HG03280 (cell line): ENCODE measurements around the gene MAPK11.
A peak's percentile ranks its signal among the peaks of the same experiment; 100 is the strongest.

Experiments used
- ATAC-seq: cut with Tn5 transposase; IDR thresholded peaks from one replicate; pipeline ENCODE4 v1.9.1; 2021; ENCODE audit warnings: mild to moderate bottlenecking, moderate library complexity; ENCODE audit not compliant: unreplicated experiment

MAPK11 gene

DNA sequence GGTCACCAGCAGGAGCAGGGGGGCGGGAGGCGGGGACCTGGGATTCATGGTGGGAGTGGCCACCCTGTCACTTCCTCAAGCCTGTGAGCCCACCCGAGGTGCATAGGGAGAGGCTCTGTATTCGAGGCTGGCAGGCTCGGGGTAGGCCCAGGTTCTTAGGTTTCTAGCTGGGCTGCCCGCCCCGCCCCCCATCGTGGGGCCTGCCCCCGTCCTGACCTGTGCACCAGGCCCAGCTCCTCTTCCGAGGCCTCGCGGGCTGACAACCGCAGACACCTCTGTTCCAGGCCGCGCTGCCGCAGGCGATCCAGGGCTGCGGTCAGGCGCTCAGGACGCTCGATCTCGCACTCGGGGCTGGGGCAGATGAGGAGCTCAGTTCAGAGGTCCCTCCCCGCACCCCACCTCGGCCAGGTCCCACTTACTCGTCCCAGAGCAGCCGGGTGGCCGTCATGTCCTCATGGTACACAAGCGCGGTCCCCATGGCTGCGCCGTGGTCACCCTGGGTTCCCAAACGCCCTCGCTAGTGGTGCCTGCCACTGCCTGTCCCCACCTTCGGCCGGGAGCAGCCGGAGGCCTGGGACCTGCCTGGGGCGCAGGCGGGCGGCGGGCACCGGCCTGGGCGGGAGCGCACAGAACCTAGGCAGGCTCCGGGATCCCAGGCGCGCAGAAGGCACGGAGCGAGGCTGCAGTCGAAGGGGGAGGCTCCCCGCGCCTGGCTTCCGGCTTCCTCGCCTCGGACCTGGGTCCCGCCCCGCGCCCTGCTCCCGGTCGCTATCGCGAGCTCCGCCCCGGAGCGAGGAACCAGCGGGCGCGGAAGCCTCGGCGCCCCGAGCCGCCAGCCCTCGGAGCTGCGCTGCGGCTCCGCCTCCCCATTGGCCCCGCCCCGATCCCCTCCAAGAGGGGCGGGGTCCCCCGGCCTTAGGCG lies 19.4 kb downstream of the MAPK11 start, which contains the start of gene HDAC10:
HDAC10 (minus strand) TSS at position 711 of the 922 bp plus-strand sequence; CDS start at position 478, 233 bp downstream.
- ATAC-seq = peak; percentile 58

- ATAC-seq = no peak
Observed at GRCh38 chr22:50250249-50250554, 20.0 kb downstream of the MAPK11 start.

- ATAC-seq = no peak
Observed at GRCh38 chr22:50249341-50250248, 20.6 kb downstream of the MAPK11 start.

DNA sequence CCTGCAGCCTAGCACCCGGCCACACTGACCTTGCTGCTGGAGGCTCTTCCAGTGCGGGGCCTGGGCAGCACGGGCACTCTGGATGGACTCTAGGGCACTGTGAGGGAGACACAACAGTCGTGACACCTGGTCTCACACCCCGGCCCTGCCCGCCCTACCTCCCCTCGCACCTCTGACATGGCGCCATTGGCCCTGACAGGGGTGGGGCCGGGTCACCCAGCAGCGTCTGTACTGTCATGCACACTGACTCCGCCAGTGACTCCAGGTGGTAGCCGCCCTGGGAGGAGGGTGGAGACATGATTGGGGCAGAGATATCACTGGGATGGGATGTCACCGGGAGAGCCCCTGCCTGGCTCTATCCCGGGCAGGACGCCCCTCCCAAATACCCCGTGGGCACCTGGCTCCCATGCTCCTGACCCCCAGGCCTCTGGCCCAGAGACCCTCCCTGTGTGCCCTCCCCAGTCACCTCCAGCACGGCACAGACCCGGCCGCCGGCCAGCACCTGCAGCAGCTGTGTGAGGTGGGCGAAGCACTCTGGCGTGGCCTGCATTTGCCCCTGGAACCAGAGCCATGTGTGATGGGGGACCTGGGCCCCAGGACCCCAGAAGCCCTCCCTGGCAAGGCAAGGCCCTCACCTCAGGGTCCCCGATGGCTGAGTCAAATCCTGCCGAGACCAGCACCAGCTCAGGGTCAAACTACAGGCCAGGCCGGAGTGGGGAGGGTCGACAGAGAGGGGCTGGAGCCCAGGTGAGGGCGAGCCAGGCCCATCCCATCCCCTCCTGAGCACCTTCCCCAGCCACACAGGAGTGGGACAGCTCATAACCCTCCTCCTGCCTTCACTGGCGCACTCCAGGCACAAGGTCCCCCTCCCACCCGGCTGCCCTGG lies 21.7 kb downstream of the MAPK11 start:
- no peak for ATAC-seq

GRCh38 chr22:50247748-50248147 lies 22.4 kb downstream of the MAPK11 start:
- no peak for ATAC-seq

- no peak for ATAC-seq
Observed at GRCh38 chr22:50246242-50247175, 23.7 kb downstream of the MAPK11 start.

- no peak for ATAC-seq
Observed at GRCh38 chr22:50245214-50246072, 24.7 kb downstream of the MAPK11 start.

- peak; percentile 69 for ATAC-seq
Observed at GRCh38 chr22:50244420-50245213, 25.6 kb downstream of the MAPK11 start, which contains the start of gene TUBGCP6. Gene TUBGCP6 (minus strand): TSS chr22:50245023. CDS start chr22:50244459, 564 bp downstream.

DNA sequence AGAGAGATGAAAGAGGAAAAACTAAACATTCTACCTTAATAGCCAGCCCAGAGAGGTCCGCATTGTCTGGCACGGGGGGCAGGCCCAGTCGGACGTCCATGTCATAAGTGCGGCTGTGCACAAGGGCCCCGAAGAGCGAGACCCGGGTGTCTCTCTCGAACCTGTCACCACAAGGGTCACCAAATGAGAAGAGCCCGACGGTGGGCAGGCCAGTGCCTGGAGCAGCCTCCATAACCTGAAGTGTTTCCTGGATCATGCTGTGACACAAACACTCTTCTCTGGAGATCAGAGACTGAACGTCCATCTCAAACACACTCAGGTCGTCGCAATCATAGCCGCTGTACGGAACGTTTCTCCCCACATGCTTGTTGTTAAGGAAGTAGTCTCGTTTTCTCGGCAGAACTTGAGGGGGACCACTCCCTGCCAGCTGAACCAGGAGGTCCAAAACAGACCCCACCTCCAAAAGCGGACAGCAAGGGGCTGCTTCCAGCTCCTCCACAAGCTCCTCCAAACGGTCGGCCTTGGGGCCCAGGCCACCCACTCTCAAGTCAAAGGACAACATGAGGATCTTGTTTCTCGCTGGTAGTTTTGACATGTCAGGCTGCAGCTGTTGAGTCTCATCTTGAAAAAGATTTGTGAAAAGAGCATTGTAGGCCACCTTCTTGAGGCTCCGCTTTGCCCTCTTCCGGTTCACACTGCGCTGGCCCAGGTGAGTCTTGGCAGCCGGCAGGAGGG lies 26.3 kb downstream of the MAPK11 start:
- no peak for ATAC-seq

- ATAC-seq = no peak
Observed at GRCh38 chr22:50242406-50242949, 27.7 kb downstream of the MAPK11 start.

DNA sequence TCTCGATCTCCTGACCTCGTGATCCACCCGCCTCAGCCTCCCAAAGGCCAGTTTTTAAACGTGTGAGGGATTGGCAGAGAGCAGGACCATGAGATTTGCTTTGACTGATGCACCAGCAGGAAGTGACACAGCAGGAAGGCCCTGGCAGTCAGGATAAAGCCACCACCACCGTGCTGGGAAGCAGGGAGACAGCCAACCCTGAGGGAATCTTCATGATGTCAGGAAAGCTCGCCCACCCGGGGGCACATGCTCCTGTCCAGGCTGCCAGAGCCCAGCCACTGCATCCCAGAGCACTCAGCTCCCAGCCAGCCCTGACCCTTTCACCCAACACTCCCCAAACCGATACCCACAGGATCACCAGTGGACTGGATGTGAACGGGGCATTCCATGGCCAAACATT lies 31.4 kb downstream of the MAPK11 start:
- ATAC-seq = no peak

DNA sequence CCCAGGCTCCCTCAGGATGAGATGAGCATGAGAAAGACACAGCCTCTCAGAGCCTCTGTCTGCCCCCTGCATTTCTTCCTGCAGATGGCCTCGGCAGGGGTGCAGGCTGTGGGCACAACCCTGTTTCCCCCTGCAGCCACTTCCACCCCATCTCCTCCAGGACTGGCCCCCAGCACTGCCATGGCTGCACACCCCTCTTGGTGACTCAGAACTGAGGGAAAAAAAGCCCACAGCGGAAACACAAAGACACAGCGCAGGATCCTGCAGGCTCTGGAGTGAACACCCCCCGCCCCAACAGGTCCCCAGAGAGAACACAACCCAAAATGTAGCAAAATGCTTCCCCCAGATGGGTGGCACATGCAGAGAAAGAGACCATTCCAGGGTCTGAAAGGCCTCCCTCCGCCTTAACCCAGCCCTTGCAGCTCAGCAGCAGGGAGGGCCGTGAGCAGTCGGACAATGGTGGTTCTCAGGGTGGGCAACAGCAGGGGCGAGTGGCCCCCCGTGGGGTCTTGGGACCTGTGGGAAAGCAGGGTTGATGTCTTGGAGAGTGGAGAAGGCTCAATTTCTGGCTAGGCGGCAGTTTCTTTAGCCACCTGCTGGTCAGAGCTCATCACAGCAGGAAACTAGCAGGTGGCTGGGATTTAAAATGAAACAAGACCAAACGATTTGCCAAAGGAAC lies 33.3 kb downstream of the MAPK11 start:
- ATAC-seq = no peak

GRCh38 chr22:50233223-50233622 lies 37.0 kb downstream of the MAPK11 start:
- ATAC-seq = no peak

DNA sequence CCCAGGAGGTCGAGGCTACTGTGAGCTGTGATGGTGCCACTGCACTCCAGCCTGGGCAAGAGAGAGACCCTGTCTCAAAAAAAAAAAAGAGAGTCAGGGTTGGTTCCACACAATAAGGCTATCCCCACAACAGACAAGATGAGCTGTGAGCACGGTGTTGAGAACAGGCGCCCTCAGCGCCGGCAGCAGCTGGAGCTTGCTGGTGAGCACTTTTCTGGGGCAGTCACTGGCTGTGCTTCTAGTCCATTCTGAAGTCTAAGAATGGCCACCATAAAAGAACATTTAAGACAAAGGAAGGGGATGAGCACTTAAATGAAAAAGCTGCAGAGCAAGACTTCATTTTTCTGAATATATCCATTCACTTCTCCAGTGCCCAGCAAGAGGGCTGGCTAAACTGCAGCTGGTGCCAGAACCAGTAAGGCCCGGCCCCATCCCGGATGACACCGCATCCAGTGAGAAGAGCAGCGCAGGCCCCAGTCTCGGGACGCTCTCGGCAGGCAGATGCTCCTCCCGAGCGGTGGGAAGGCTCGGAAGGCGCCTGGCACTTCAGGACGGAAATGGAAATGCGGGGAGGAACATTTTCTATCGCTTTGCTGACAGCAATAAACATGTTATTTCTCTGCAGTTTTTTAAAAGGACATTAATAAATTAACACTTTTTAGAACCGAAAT lies 37.6 kb downstream of the MAPK11 start:
- no peak for ATAC-seq

DNA sequence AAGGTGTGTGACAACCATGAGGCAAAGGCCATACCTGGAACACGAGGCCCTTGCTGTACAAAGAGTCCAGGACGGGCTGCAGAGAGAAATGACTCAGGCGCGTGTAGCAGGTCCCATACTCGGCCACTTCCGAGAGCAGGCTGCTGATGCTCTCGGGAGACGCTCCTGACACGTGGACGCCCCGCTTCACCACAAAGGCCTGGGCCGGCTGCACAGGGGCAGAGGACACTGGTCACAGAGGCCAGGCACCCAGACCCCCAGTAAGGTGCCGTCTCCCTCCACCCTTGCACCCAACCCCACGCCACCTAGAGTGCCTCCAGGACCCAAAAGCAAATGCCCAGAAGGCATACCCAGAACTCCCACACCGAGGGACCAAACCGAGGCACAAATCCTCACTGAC lies 40.8 kb downstream of the MAPK11 start:
- no peak for ATAC-seq

- no peak for ATAC-seq
Observed at GRCh38 chr22:50228366-50228765, 41.8 kb downstream of the MAPK11 start.
